NOMO-1 treated with DMSO at 0.1 percent for 48 hours (cell line): ENCODE results near the gene PHF20.
"Not testable (repeated sequence)": the region's sequence is repeated elsewhere in the genome, so short reads cannot be mapped to it uniquely, and the experiment has no call there.

ENCODE experiments used
- DNase-seq: peaks from one replicate; lab custom pipeline; 2025; ENCODE audit not compliant: unreplicated experiment; lab: John Stamatoyannopoulos, UW

PHF20 gene

GRCh38 chr20:35883778-35884540 lies 112.1 kb downstream of the PHF20 start:
- peak; percentile 47 for DNase-seq

GRCh38 chr20:35884541-35884865 lies 112.7 kb downstream of the PHF20 start:
- DNase-seq, result no peak

GRCh38 chr20:35885212-35885611 lies 113.4 kb downstream of the PHF20 start:
- DNase-seq, result no peak

GRCh38 chr20:35886537-35886936 lies 114.7 kb downstream of the PHF20 start:
- DNase-seq, result no peak

- DNase-seq, result peak; percentile 68
Observed at GRCh38 chr20:35887393-35888064, 115.7 kb downstream of the PHF20 start.

GRCh38 chr20:35888657-35889056 lies 116.8 kb downstream of the PHF20 start:
- no peak for DNase-seq

- no peak for DNase-seq
Observed at GRCh38 chr20:35891375-35891774, 119.6 kb downstream of the PHF20 start.

- DNase-seq, result no peak
Observed at GRCh38 chr20:35892871-35893270, 121.1 kb downstream of the PHF20 start.

- no peak for DNase-seq
Observed at GRCh38 chr20:35893942-35894341, 122.1 kb downstream of the PHF20 start.

GRCh38 chr20:35895516-35895915 lies 123.7 kb downstream of the PHF20 start:
- DNase-seq, result peak; percentile 38

GRCh38 chr20:35899064-35899463 lies 127.2 kb downstream of the PHF20 start:
- no peak for DNase-seq

- not testable (repeated sequence) for DNase-seq
Observed at GRCh38 chr20:35901230-35901629, 129.4 kb downstream of the PHF20 start.

GRCh38 chr20:35901678-35902544 lies 130.1 kb downstream of the PHF20 start:
- DNase-seq, result no peak

- DNase-seq, result no peak
Observed at GRCh38 chr20:35902545-35902941, 130.7 kb downstream of the PHF20 start.

GRCh38 chr20:35903843-35904242 lies 132.0 kb downstream of the PHF20 start:
- DNase-seq, result no peak

GRCh38 chr20:35904982-35905663 lies 133.3 kb downstream of the PHF20 start:
- DNase-seq, result no peak

GRCh38 chr20:35907017-35907701 lies 135.3 kb downstream of the PHF20 start:
- DNase-seq, result no peak

GRCh38 chr20:35908007-35908406 lies 136.2 kb downstream of the PHF20 start:
- no peak for DNase-seq

GRCh38 chr20:35909176-35909575 lies 137.4 kb downstream of the PHF20 start:
- no peak for DNase-seq

- no peak for DNase-seq
Observed at GRCh38 chr20:35909796-35910195, 138.0 kb downstream of the PHF20 start.

- no peak for DNase-seq
Observed at GRCh38 chr20:35910254-35910653, 138.4 kb downstream of the PHF20 start.
